ENCODE results near the gene EYA4. TPM values are rescaled to one million over a fixed set of nuclear protein-coding genes. Genes with fewer than 3 reads are reported as not detected.

EYA4 gene
- total RNA-seq, 1 donor from 2014 or later = 15.4 TPM

DNA sequence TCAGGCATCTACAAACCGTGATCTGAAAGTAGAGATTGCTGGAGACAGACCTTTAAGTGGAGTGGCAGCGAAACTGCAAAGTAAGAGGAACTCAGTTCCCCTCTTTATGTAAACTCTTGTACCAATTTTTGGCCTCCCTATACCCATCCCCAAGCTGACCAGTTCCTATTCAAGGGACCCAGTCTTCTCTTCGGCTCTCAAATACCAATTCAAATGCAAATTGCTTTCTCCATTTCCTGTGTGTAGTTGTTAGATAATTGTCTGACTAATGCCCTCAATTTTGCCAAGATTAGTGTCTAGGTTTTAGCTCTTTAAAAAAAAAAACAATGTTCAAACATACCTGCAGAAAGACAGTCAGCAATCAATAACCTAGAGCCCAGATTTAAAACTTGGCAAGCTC is 150.9 kb downstream of the EYA4 start:
- peaks cover 45% of the 10 kb centered on the region for H3K4me1 ChIP-seq
- H3K27ac ChIP-seq (replicated peaks) = no peak overlapping the region
- no peaks in the 10 kb centered on the region for H3K9me3 ChIP-seq (replicated peaks)
- no peaks in the 10 kb centered on the region for H3K27me3 ChIP-seq (ENCODE audit: low read depth)
- H3K4me3 ChIP-seq = no peak overlapping the region
- intact Hi-C loops (cut with micrococcal nuclease) = no loop called here
- no peak for TF ChIP-seq CTCF (IDR thresholded peaks at IDR 0.05; ENCODE audit: borderline replicate concordance)
- no peak for DNase-seq
- no peaks in the 10 kb centered on the region for H3K36me3 ChIP-seq

GRCh38 chr6:133392641-133393040 is 151.5 kb downstream of the EYA4 start:
- no peak for DNase-seq
- no peaks in the 10 kb centered on the region for H3K36me3 ChIP-seq
- H3K4me1 ChIP-seq = peaks cover 47% of the 10 kb centered on the region
- intact Hi-C loops (cut with micrococcal nuclease) = no loop called here
- H3K27me3 ChIP-seq (ENCODE audit: low read depth) = no peaks in the 10 kb centered on the region
- H3K9me3 ChIP-seq (replicated peaks) = no peaks in the 10 kb centered on the region
- no peak for TF ChIP-seq CTCF (IDR thresholded peaks at IDR 0.05; ENCODE audit: borderline replicate concordance)
- no peak overlapping the region for H3K27ac ChIP-seq (replicated peaks)
- H3K4me3 ChIP-seq = no peak overlapping the region

GRCh38 chr6:133393891-133394290 is 152.7 kb downstream of the EYA4 start:
- Histone ChIP-seq H3K36me3 (no peaks in the 10 kb centered on the region), H3K27ac (replicated peaks) (no peak overlapping the region), H3K4me1 (peaks cover 42% of the 10 kb centered on the region), H3K4me3 (no peak overlapping the region), H3K27me3 (ENCODE audit: low read depth) (no peaks in the 10 kb centered on the region), H3K9me3 (replicated peaks) (no peaks in the 10 kb centered on the region)
- intact Hi-C loops (cut with micrococcal nuclease) = no loop called here
- no peak for DNase-seq
- TF ChIP-seq CTCF (IDR thresholded peaks at IDR 0.05; ENCODE audit: borderline replicate concordance) = no peak

GRCh38 chr6:133394630-133395029 is 153.5 kb downstream of the EYA4 start:
- no peaks in the 10 kb centered on the region for H3K36me3 ChIP-seq
- no peaks in the 10 kb centered on the region for H3K27me3 ChIP-seq (ENCODE audit: low read depth)
- intact Hi-C loops (cut with micrococcal nuclease) = no loop called here
- H3K9me3 ChIP-seq (replicated peaks) = no peaks in the 10 kb centered on the region
- TF ChIP-seq CTCF (IDR thresholded peaks at IDR 0.05; ENCODE audit: borderline replicate concordance) = no peak
- H3K4me3 ChIP-seq = no peak overlapping the region
- peaks cover 40% of the 10 kb centered on the region for H3K4me1 ChIP-seq
- peak overlapping the region; percentile 58 for H3K27ac ChIP-seq (replicated peaks)
- DNase-seq = no peak

DNA sequence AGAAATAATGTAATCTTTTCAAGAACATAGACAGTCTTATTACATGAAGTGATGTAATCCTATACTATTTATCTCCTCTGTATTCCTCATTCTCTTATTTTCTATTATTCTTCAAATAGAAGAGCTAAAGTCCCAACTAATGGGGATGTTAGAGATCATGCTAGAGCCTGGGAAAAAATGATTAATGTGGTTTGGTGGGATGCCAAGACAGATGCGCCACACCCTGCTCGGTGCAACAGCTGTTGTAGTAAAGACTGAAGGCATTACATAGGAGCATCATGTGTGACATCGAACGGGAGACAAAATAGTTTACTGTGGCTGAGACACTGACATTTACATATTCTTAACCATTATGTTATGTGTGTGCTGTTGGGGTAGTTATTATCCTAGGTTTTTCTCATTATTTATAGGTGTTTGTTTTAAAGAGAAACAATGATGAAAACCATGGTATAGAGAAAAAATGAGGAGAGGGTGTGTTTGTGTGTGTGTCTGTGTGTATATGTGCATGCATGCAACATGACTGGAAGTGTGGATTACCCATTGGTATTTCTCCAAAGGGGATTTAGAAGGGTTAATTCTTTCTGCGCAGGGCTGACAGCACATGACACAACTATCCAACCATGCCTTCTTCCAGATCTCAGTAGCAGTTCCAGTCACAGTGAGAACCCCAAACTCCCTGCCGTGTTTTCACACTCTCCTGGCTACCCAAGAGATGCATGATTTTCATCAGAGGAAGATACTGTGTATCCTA is 155.3 kb downstream of the EYA4 start:
- intact Hi-C loops (cut with micrococcal nuclease) = no loop called here
- Histone ChIP-seq H3K4me1 (peaks cover 38% of the 10 kb centered on the region), H3K27me3 (ENCODE audit: low read depth) (no peaks in the 10 kb centered on the region), H3K36me3 (no peaks in the 10 kb centered on the region), H3K27ac (replicated peaks) (no peak overlapping the region), H3K9me3 (replicated peaks) (no peaks in the 10 kb centered on the region), H3K4me3 (no peak overlapping the region)
- no peak for TF ChIP-seq CTCF (IDR thresholded peaks at IDR 0.05; ENCODE audit: borderline replicate concordance)
- no peak for DNase-seq

Measured in left ventricle myocardium inferior (tissue), 1 donor.